ENCODE results near the gene DIP2C.
"Not testable (repeated sequence)": the region's sequence is repeated elsewhere in the genome, so short reads cannot be mapped to it uniquely, and the experiment has no call there.

DIP2C gene

GRCh38 chr10:514137-514671 is 175.3 kb downstream of the DIP2C start:
- H3K27ac ChIP-seq (ENCODE audit: low read length), result no peak overlapping the region
- no peak overlapping the region for H3K9ac ChIP-seq (ENCODE audit: low read depth, low read length)
- no peaks in the 10 kb centered on the region for H3K4me1 ChIP-seq (ENCODE audit: insufficient read depth, low read length)

GRCh38 chr10:513393-513792 is 176.1 kb downstream of the DIP2C start:
- no peaks in the 10 kb centered on the region for H3K4me1 ChIP-seq (ENCODE audit: insufficient read depth, low read length)
- H3K27me3 ChIP-seq (ENCODE audit: insufficient read depth, low read length), result peaks cover 25% of the 10 kb centered on the region
- H3K27ac ChIP-seq (ENCODE audit: low read length), result no peak overlapping the region
- no peaks in the 10 kb centered on the region for H3K36me3 ChIP-seq (ENCODE audit: insufficient read depth, low read depth, low read length)
- no peaks in the 10 kb centered on the region for H3K9me3 ChIP-seq (ENCODE audit: insufficient read depth, low read depth, low read length)
- no peak overlapping the region for H3K9ac ChIP-seq (ENCODE audit: low read depth, low read length)
- H3K4me3 ChIP-seq (ENCODE audit: low read length), result no peak overlapping the region

More at GRCh38 chr10:514137-514671, 175.3 kb downstream of the DIP2C start:
- Histone ChIP-seq H3K9me3 (ENCODE audit: insufficient read depth, low read depth, low read length) (no peaks in the 10 kb centered on the region), H3K4me3 (ENCODE audit: low read length) (no peak overlapping the region), H3K27me3 (ENCODE audit: insufficient read depth, low read length) (peaks cover 17% of the 10 kb centered on the region), H3K36me3 (ENCODE audit: insufficient read depth, low read depth, low read length) (no peaks in the 10 kb centered on the region)

- not testable (repeated sequence) for H3K4me3 ChIP-seq (ENCODE audit: low read length); H3K4me1 ChIP-seq (ENCODE audit: insufficient read depth, low read length); H3K36me3 ChIP-seq (ENCODE audit: insufficient read depth, low read depth, low read length); H3K9me3 ChIP-seq (ENCODE audit: insufficient read depth, low read depth, low read length); H3K27ac ChIP-seq (ENCODE audit: low read length); H3K9ac ChIP-seq (ENCODE audit: low read depth, low read length)
- H3K27me3 ChIP-seq (ENCODE audit: insufficient read depth, low read length), result peaks cover 33% of the 10 kb centered on the region
These were observed 176.8 kb downstream of the DIP2C start for GRCh38 chr10:512661-513060.

GRCh38 chr10:511849-512191 is 177.6 kb downstream of the DIP2C start:
- H3K36me3 ChIP-seq (ENCODE audit: insufficient read depth, low read depth, low read length), result no peaks in the 10 kb centered on the region
- H3K27me3 ChIP-seq (ENCODE audit: insufficient read depth, low read length), result peaks cover 41% of the 10 kb centered on the region
- no peak overlapping the region for H3K4me3 ChIP-seq (ENCODE audit: low read length)
- H3K27ac ChIP-seq (ENCODE audit: low read length), result no peak overlapping the region
- no peak overlapping the region for H3K9ac ChIP-seq (ENCODE audit: low read depth, low read length)
- H3K9me3 ChIP-seq (ENCODE audit: insufficient read depth, low read depth, low read length), result no peaks in the 10 kb centered on the region
- H3K4me1 ChIP-seq (ENCODE audit: insufficient read depth, low read length), result no peaks in the 10 kb centered on the region

GRCh38 chr10:511101-511848 is 178.2 kb downstream of the DIP2C start:
- H3K9me3 ChIP-seq (ENCODE audit: insufficient read depth, low read depth, low read length), result no peaks in the 10 kb centered on the region
- H3K9ac ChIP-seq (ENCODE audit: low read depth, low read length), result no peak overlapping the region
- no peaks in the 10 kb centered on the region for H3K36me3 ChIP-seq (ENCODE audit: insufficient read depth, low read depth, low read length)

GRCh38 chr10:510415-510881 is 179.0 kb downstream of the DIP2C start:
- H3K4me3 ChIP-seq (ENCODE audit: low read length), result no peak overlapping the region
- no peaks in the 10 kb centered on the region for H3K36me3 ChIP-seq (ENCODE audit: insufficient read depth, low read depth, low read length)
- H3K9ac ChIP-seq (ENCODE audit: low read depth, low read length), result no peak overlapping the region
- no peaks in the 10 kb centered on the region for H3K4me1 ChIP-seq (ENCODE audit: insufficient read depth, low read length)
- no peak overlapping the region for H3K27ac ChIP-seq (ENCODE audit: low read length)
- no peaks in the 10 kb centered on the region for H3K9me3 ChIP-seq (ENCODE audit: insufficient read depth, low read depth, low read length)
- peaks cover 55% of the 10 kb centered on the region for H3K27me3 ChIP-seq (ENCODE audit: insufficient read depth, low read length)

More at GRCh38 chr10:511101-511848, 178.2 kb downstream of the DIP2C start:
- Histone ChIP-seq H3K27ac (ENCODE audit: low read length) (no peak overlapping the region), H3K4me1 (ENCODE audit: insufficient read depth, low read length) (no peaks in the 10 kb centered on the region), H3K27me3 (ENCODE audit: insufficient read depth, low read length) (peaks cover 47% of the 10 kb centered on the region), H3K4me3 (ENCODE audit: low read length) (no peak overlapping the region)

- no peaks in the 10 kb centered on the region for H3K4me1 ChIP-seq (ENCODE audit: insufficient read depth, low read length)
- H3K27me3 ChIP-seq (ENCODE audit: insufficient read depth, low read length), result peaks cover 64% of the 10 kb centered on the region
- H3K9me3 ChIP-seq (ENCODE audit: insufficient read depth, low read depth, low read length), result no peaks in the 10 kb centered on the region
- no peak overlapping the region for H3K27ac ChIP-seq (ENCODE audit: low read length)
- no peak overlapping the region for H3K9ac ChIP-seq (ENCODE audit: low read depth, low read length)
- no peak overlapping the region for H3K4me3 ChIP-seq (ENCODE audit: low read length)
- H3K36me3 ChIP-seq (ENCODE audit: insufficient read depth, low read depth, low read length), result no peaks in the 10 kb centered on the region
These were observed 179.9 kb downstream of the DIP2C start for GRCh38 chr10:509361-510102.

GRCh38 chr10:508726-509125 is 180.7 kb downstream of the DIP2C start:
- peaks cover 72% of the 10 kb centered on the region for H3K27me3 ChIP-seq (ENCODE audit: insufficient read depth, low read length)

GRCh38 chr10:507908-508444 is 181.5 kb downstream of the DIP2C start:
- Histone ChIP-seq H3K27ac (ENCODE audit: low read length) (no peak overlapping the region), H3K9ac (ENCODE audit: low read depth, low read length) (no peak overlapping the region), H3K4me3 (ENCODE audit: low read length) (no peak overlapping the region), H3K27me3 (ENCODE audit: insufficient read depth, low read length) (peaks cover 80% of the 10 kb centered on the region), H3K36me3 (ENCODE audit: insufficient read depth, low read depth, low read length) (no peaks in the 10 kb centered on the region), H3K9me3 (ENCODE audit: insufficient read depth, low read depth, low read length) (no peaks in the 10 kb centered on the region), H3K4me1 (ENCODE audit: insufficient read depth, low read length) (no peaks in the 10 kb centered on the region)

More at GRCh38 chr10:508726-509125, 180.7 kb downstream of the DIP2C start:
- Histone ChIP-seq H3K27ac (ENCODE audit: low read length) (no peak overlapping the region), H3K9me3 (ENCODE audit: insufficient read depth, low read depth, low read length) (no peaks in the 10 kb centered on the region), H3K36me3 (ENCODE audit: insufficient read depth, low read depth, low read length) (no peaks in the 10 kb centered on the region), H3K4me3 (ENCODE audit: low read length) (no peak overlapping the region), H3K9ac (ENCODE audit: low read depth, low read length) (no peak overlapping the region), H3K4me1 (ENCODE audit: insufficient read depth, low read length) (no peaks in the 10 kb centered on the region)

GRCh38 chr10:507355-507699 is 182.1 kb downstream of the DIP2C start:
- Histone ChIP-seq H3K27ac (ENCODE audit: low read length) (no peak overlapping the region), H3K4me1 (ENCODE audit: insufficient read depth, low read length) (no peaks in the 10 kb centered on the region), H3K27me3 (ENCODE audit: insufficient read depth, low read length) (peaks cover 86% of the 10 kb centered on the region), H3K9ac (ENCODE audit: low read depth, low read length) (no peak overlapping the region), H3K9me3 (ENCODE audit: insufficient read depth, low read depth, low read length) (no peaks in the 10 kb centered on the region), H3K4me3 (ENCODE audit: low read length) (no peak overlapping the region), H3K36me3 (ENCODE audit: insufficient read depth, low read depth, low read length) (no peaks in the 10 kb centered on the region)

GRCh38 chr10:506451-507354 is 182.8 kb downstream of the DIP2C start:
- Histone ChIP-seq H3K36me3 (ENCODE audit: insufficient read depth, low read depth, low read length) (no peaks in the 10 kb centered on the region), H3K9ac (ENCODE audit: low read depth, low read length) (no peak overlapping the region), H3K4me3 (ENCODE audit: low read length) (no peak overlapping the region), H3K9me3 (ENCODE audit: insufficient read depth, low read depth, low read length) (no peaks in the 10 kb centered on the region), H3K27ac (ENCODE audit: low read length) (no peak overlapping the region), H3K27me3 (ENCODE audit: insufficient read depth, low read length) (peaks cover 92% of the 10 kb centered on the region), H3K4me1 (ENCODE audit: insufficient read depth, low read length) (no peaks in the 10 kb centered on the region)

Data from iPS-20b (cell line).